Posterior vena cava (tissue), 2 donors: ENCODE results near the gene BCL2L1. TPM values are rescaled to one million over a fixed set of nuclear protein-coding genes. Genes with fewer than 3 reads are reported as not detected.
"Not testable (repeated sequence)": the region's sequence is repeated elsewhere in the genome, so short reads cannot be mapped to it uniquely, and the experiment has no call there.

Source experiments
- DNase-seq: peaks from one replicate; pipeline ENCODE4 v3.0.0-alpha.2; 2020; ENCODE audit warnings: low spot score
- intact Hi-C, 2 donors: fragments of 100-400 bp; cut with DNase I; formaldehyde crosslinking; loops; one replicate each; pipeline versions ENCODE4 v1.14.1 to v1.14.2; 2022 to 2023
- total RNA-seq, 2 donors: library from RNA; stranded (reverse); fragmentation: NEBNext Ultra II Directional; extraction: Animal tissue kit (Norgen Biotek cat#: 25700); gene quantifications; one replicate each; pipeline ENCODE4 v1.2.1, GENCODE V29; 2021
- donor health status: DM: yes; HTN: yes; CAD: no.
- donor health status: DM: yes; HTN: yes; CAD: no.

Gene BCL2L1
- total RNA-seq, 2 donors from 2014 or later: 65.4 to 76.0 TPM

- peak; percentile 25 for DNase-seq
- intact Hi-C loops: no loop called here
These were observed 42.2 kb downstream of the BCL2L1 start for GRCh38 chr20:31680286-31681127.

GRCh38 chr20:31679357-31680285 is 43.0 kb downstream of the BCL2L1 start:
- peak; percentile 17 for DNase-seq
- intact Hi-C loops: no loop called here

- peak; percentile 49 for DNase-seq
- intact Hi-C loops: no loop called here
These were observed 44.0 kb downstream of the BCL2L1 start for GRCh38 chr20:31678389-31679356.

- DNase-seq: peak; percentile 19
- intact Hi-C loops: no loop called here
These were observed 45.0 kb downstream of the BCL2L1 start for GRCh38 chr20:31677553-31678260.

- peak; percentile 34 for DNase-seq
- intact Hi-C loops: no loop called here
These were observed 46.1 kb downstream of the BCL2L1 start for GRCh38 chr20:31676609-31676989.

GRCh38 chr20:31675828-31676608 is 46.6 kb downstream of the BCL2L1 start:
- peak; percentile 66 for DNase-seq

GRCh38 chr20:31674895-31675827 is 47.5 kb downstream of the BCL2L1 start:
- peak; percentile 89 for DNase-seq
- intact Hi-C loops: no loop called here

More at GRCh38 chr20:31675828-31676608, 46.6 kb downstream of the BCL2L1 start:
- intact Hi-C loops: no loop called here

- DNase-seq: peak; percentile 7
- intact Hi-C loops: no loop called here
These were observed 48.7 kb downstream of the BCL2L1 start for GRCh38 chr20:31673943-31674463.

- DNase-seq: no peak
- intact Hi-C loops: no loop called here
These were observed 49.2 kb downstream of the BCL2L1 start for GRCh38 chr20:31673435-31673834.

- DNase-seq: no peak
- intact Hi-C loops: no loop called here
These were observed 51.3 kb downstream of the BCL2L1 start for GRCh38 chr20:31671324-31671723.

- no peak for DNase-seq
- intact Hi-C loops: no loop called here
These were observed 52.1 kb downstream of the BCL2L1 start for GRCh38 chr20:31670371-31671228.

GRCh38 chr20:31669876-31670275 is 52.8 kb downstream of the BCL2L1 start:
- intact Hi-C loops: no loop called here
- DNase-seq: no peak

GRCh38 chr20:31668944-31669343 is 53.7 kb downstream of the BCL2L1 start:
- intact Hi-C loops, DNase-seq: not testable (repeated sequence)

- intact Hi-C loops: no loop called here
- DNase-seq: no peak
These were observed 55.1 kb downstream of the BCL2L1 start for GRCh38 chr20:31667315-31668285.
